Cardiac fibroblast (primary cell): ENCODE data around the gene TNC.

Experiments
- DNase-seq, 2 donors: peaks; one replicate each; pipeline versions ENCODE4 v3.0.0 to v3.0.0-alpha.2; 2010; ENCODE audit warnings: low read depth in 2 of 2
- H3K4me3 ChIP-seq, 2 donors: replicated peaks in 1 of 2; 1 replicate in 1 of 2; 2 replicates in 1 of 2; pipeline ENCODE4 v1.5.1; 2011; ENCODE audit warnings: low read depth in 2 of 2, low read length in 2 of 2, mild to moderate bottlenecking in 2 of 2, moderate library complexity in 1 of 2
- TF ChIP-seq, protein P1 (sequence below): IDR thresholded peaks from one replicate; pipeline ENCODE4 v1.5.1; 2011; ENCODE audit warnings: low read depth, mild to moderate bottlenecking, low read length, inconsistent platforms

TNC gene

DNA sequence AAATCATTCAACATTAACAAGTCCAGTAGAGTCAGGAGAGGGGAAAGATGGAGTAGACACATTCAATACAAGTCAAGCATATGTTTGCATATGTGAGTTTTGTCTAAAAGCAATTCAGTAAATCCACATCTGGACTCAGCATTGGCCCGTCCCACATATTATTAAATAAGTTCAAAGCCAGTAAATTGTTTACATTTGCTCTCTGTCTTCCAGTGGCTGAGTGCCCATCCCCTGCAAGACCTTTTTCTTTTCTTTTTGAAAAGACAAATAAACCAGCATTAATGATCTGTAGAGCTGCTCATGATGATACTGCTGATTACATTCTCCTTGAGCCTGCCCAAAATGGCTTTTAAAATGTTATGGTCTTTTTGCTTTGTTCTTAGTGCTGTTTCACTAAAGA lies 71.1 kb downstream of the TNC start:
- DNase-seq: no peak
- TF ChIP-seq, protein P1, sequence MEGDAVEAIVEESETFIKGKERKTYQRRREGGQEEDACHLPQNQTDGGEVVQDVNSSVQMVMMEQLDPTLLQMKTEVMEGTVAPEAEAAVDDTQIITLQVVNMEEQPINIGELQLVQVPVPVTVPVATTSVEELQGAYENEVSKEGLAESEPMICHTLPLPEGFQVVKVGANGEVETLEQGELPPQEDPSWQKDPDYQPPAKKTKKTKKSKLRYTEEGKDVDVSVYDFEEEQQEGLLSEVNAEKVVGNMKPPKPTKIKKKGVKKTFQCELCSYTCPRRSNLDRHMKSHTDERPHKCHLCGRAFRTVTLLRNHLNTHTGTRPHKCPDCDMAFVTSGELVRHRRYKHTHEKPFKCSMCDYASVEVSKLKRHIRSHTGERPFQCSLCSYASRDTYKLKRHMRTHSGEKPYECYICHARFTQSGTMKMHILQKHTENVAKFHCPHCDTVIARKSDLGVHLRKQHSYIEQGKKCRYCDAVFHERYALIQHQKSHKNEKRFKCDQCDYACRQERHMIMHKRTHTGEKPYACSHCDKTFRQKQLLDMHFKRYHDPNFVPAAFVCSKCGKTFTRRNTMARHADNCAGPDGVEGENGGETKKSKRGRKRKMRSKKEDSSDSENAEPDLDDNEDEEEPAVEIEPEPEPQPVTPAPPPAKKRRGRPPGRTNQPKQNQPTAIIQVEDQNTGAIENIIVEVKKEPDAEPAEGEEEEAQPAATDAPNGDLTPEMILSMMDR: no peak
- H3K4me3 ChIP-seq: no peak overlapping the region

DNA sequence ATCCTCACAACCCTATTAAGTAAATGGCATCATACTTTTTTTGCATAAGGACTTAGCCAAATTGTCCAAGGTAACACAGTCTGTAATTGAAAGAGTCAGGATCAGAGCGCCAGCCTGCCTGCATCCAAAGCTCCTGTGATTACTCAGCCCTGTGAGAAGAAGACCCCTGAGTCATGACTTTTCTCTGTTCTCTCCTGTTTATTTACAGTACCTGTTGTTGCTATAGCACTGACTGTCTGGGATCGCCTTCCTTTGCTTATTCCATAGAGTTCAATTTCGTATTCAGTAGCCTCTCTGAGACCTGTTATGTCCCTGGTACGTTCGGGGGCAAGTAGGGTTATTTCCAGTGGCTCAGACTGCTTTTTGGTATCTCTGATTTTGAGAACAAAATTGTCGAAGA lies 71.8 kb downstream of the TNC start:
- TF ChIP-seq, protein P1: no peak
- no peak overlapping the region for H3K4me3 ChIP-seq
- no peak for DNase-seq

DNA sequence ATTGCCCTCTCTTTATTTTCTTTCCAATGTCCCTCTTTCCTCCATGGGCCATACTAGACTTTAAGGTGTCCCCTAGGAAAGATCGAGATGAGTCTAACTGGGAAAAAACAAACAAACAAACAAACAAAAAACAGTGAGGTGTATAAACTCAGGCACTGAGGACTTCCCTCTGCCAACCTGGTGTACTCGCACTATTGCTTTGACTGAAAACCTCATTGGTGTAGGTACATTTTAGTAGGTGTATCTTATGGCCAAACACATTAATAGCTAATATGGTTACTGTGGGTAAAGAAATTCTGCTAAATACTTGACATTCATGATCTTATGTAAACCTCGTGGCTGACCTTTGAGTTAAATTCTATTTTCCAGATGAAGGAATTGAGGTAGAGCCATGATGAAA lies 74.3 kb downstream of the TNC start:
- DNase-seq: no peak
- H3K4me3 ChIP-seq: no peak overlapping the region
- TF ChIP-seq, protein P1: no peak

DNA sequence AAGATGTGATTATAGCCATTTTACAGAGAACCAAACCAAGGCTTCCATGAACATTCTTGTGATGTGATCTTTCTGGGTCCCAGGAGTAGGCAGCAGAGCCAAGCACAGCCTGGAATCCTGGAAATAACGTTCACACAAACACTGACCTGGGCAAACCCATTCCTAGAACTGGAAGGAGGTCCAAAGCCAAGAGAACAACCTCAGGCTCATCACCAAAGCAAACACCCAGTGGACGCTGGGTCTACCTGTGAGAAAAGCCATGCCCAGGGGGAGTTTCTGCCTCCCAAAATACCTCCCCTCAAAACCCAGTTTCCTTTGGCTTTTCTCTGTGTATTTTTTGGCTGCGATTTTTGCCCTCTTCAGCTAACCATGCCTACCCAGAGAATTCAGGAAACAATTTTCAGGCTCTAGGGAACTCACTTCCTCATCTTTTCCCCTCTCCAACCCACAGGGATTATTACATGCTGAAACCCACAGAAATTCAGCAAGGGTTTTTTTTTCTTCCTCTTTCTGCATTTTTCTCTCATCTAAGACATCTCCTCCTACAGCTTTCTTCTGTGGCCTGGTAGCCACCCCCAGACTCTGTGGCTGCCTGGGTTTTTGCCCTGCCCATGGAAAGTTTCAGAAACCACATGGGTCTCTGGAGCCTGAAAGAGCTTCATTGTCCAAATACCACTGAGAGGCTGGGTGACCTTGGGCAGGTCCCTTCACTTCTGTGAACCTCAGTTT lies 75.0 kb downstream of the TNC start:
- no peak overlapping the region for H3K4me3 ChIP-seq
- TF ChIP-seq, protein P1: no peak
- DNase-seq: no peak

- no peak for DNase-seq
- no peak overlapping the region for H3K4me3 ChIP-seq
- TF ChIP-seq, protein P1: no peak
These were observed 78.3 kb downstream of the TNC start for GRCh38 chr9:115039516-115040120.

- TF ChIP-seq, protein P1: no peak
- H3K4me3 ChIP-seq: no peak overlapping the region
- no peak for DNase-seq
These were observed 79.8 kb downstream of the TNC start for GRCh38 chr9:115038178-115038577.

- no peak overlapping the region for H3K4me3 ChIP-seq
- no peak for DNase-seq
- TF ChIP-seq, protein P1: no peak
These were observed 81.3 kb downstream of the TNC start for GRCh38 chr9:115036691-115037090.
